Measurements from ENCODE around the gene HEXIM2.

DNA sequence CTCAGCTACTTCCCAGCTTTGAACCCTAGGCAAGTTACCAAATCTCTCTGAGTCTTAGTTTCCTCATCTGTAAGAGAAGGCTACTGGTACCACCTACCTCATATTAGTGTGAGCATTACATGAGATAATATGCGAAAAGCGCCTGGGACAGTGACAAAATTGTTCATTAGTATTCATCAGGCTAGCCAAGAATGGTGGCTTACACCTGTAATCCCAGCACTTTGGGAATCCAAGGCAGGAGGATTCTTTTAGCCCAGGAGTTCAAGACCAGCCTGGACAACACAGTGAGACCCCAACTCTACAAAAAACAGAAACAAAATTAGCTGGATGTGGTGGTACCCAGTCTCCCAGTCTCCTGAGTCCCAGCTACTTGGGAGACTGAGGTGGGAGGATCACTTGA, 32.7 kb upstream of the HEXIM2 start:
- TF ChIP-seq POLR2AphosphoS5 (IDR thresholded peaks at IDR 0.05; ENCODE audit: low read depth, low read length) (no peak), TAF1 (IDR thresholded peaks at IDR 0.05; ENCODE audit: borderline replicate concordance, insufficient read depth, low read length) (no peak)
